ENCODE data around the gene APLP2.

GRCh38 chr11:130133716-130134115, 64.0 kb downstream of the APLP2 start:
- TF ChIP-seq PATZ1 (CRISPR knock-in tag; IDR thresholded peaks at IDR 0.05; ENCODE audit: borderline replicate concordance) (no peak), POU6F1 (CRISPR knock-in tag; IDR thresholded peaks at IDR 0.05; ENCODE audit: borderline replicate concordance, low read depth) (no peak), ZFP3 (CRISPR knock-in tag; IDR thresholded peaks at IDR 0.05) (no peak), RARB (CRISPR knock-in tag; IDR thresholded peaks at IDR 0.05) (no peak), TSHZ2 (CRISPR knock-in tag; IDR thresholded peaks at IDR 0.05) (no peak), TCF4 (CRISPR knock-in tag; IDR thresholded peaks at IDR 0.05; ENCODE audit: borderline replicate concordance) (no peak)

All from SK-N-SH treated with all-trans-retinoic acid at 6 μM for 48 hours (cell line).